Urinary bladder (tissue), 4 donors: Measurements from ENCODE around the gene GADD45B. TPM values are rescaled to one million over a fixed set of nuclear protein-coding genes. Genes with fewer than 3 reads are reported as not detected.
"Not testable (repeated sequence)": the region's sequence is repeated elsewhere in the genome, so short reads cannot be mapped to it uniquely, and the experiment has no call there.

ENCODE experiments used
- DNase-seq: peaks from one replicate; pipeline ENCODE4 v3.0.0-alpha.2; 2015; ENCODE audit errors: extremely low spot score
- H3K27ac ChIP-seq: one replicate; pipeline ENCODE4 v1.5.1; 2013; ENCODE audit warnings: low read depth, mild to moderate bottlenecking, moderate library complexity
- H3K36me3 ChIP-seq: one replicate; pipeline ENCODE4 v1.6.1; 2013; ENCODE audit warnings: mild to moderate bottlenecking, moderate library complexity; ENCODE audit not compliant: insufficient read depth
- H3K4me1 ChIP-seq: one replicate; pipeline ENCODE4 v1.6.1; 2013; ENCODE audit warnings: mild to moderate bottlenecking, moderate library complexity; ENCODE audit not compliant: insufficient read depth
- H3K4me3 ChIP-seq: one replicate; pipeline ENCODE4 v1.5.1; 2013; ENCODE audit warnings: low read depth, low read length
- WGBS: extraction: QIAGEN DNeasy Blood & Tissue Kit; methylation state at CpG from one replicate; pipeline ENCODE4 v1.1.7; 2013; 5-methylcytosine and 5-hydroxymethylcytosine counted together
- polyA plus RNA-seq: library from polyadenylated mRNA; stranded (reverse); fragments of 200-250 nt; gene quantifications from one replicate; pipeline ENCODE4 v1.2.3, GENCODE V29; 2013
- total RNA-seq: library from RNA; depleted of rRNA; stranded (reverse); fragments of >200 nt; gene quantifications from one replicate; pipeline ENCODE4 v1.2.3, GENCODE V29; 2014
- donor health status: healthy with polysubstance abuse.
- donor health status: healthy.

Gene GADD45B
- total and polyA plus RNA-seq, 2 donors, result 23.2 to 163 TPM

GRCh38 chr19:2494084-2494446, 18.1 kb downstream of the GADD45B start:
- WGBS, result 43% methylated on average over 21 of the region's 21 CpGs

GRCh38 chr19:2494447-2495129, 18.7 kb downstream of the GADD45B start:
- DNase-seq, result no peak
- Histone ChIP-seq H3K36me3 (no peaks in the 10 kb centered on the region), H3K4me3 (peak overlapping the region; percentile 49), H3K4me1 (no peaks in the 10 kb centered on the region), H3K27ac (peak overlapping the region; percentile 27)
- WGBS, result 6% methylated on average over 72 of the region's 72 CpGs

More at GRCh38 chr19:2494084-2494446, 18.1 kb downstream of the GADD45B start:
- no peak for DNase-seq
- H3K4me3 ChIP-seq, result no peak overlapping the region
- H3K4me1 ChIP-seq, result no peaks in the 10 kb centered on the region
- no peaks in the 10 kb centered on the region for H3K36me3 ChIP-seq
- no peak overlapping the region for H3K27ac ChIP-seq

DNA sequence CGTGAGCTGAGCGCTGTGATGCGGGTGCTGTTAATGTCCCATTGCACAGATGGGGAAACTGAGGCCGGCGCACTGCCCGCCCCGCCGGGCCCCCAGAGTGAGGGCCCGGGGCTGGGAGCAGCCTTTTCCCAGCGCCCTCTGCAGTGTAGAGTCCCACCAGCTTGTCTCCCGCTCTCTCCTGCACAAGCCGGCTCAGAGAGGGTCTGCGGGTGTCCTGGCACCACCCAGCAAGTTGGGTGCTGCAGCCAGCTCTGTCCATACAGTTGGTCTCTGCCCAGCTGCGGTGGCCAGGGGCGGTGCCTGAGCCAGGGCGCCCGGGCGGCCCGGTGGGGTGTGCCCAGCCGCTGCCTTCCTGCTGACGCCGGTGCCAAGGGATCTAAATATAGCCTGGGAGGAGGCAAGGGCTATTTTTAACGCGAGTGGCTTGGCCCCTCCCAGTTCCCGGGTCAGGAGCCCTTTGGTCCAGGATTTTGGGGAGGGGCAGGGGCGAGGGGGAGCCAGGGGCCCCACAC, 19.3 kb downstream of the GADD45B start:
- DNase-seq, result no peak
- H3K4me1 ChIP-seq, result no peaks in the 10 kb centered on the region
- WGBS, result under 1% methylated on average over 26 of the region's 26 CpGs

DNA sequence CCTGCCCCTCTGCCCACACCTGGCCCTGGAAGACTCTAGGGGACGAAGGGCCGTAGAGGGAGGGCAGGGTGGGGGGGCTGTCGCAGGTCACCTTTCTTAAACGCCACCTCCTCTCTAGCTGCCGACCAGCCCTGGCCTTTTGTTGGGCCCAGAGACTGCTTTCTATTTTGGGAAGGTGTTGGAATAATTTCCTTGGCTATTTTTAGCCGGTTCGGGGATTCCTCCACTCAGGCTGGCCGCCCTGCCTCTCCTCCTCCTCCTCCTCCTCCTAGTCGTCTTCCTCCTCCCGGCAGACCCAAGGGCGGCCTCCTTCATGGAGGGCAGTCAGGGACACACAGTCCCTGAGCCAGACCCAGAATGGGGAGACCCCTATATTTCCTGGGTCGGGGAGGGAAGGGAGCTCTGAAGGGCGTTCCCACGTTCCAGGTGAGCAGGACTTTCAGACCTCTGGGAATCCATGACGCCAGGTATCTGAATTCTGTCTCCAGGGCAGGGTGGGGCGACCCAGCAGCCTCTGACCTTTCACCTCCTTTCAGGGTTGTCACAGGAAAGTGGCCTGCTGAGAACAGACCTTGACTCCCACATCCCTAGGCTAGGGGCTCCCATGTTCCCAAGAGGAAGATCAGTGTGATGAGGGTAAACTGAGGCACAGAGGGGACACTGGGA, 19.9 kb downstream of the GADD45B start:
- no peak for DNase-seq
- 17% methylated on average over 16 of the region's 16 CpGs for WGBS
- H3K4me1 ChIP-seq, result no peaks in the 10 kb centered on the region

More for the DNA sequence above, 19.3 kb downstream of the GADD45B start:
- H3K27ac ChIP-seq, result peak overlapping the region; percentile 27
- peak overlapping the region; percentile 49 for H3K4me3 ChIP-seq
- no peaks in the 10 kb centered on the region for H3K36me3 ChIP-seq

DNA sequence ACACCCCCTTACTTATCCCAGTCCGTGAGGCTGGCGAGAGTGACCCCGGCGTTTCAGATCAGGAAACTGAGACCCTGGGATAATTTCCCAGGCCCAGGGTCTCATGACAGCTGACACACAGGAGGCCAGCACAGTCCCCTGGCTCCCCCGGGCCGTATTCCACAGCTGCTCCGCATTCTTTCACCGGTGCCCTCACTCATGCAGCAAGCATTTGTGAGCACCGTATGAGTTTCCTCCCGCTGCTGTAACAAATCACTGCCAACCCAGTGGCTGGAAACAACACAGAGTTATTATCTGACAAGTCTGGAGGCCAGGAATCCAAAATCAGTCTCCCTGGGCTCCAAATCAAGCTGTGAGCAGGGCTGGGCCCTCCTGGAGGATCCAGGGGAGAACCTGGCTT, 21.3 kb downstream of the GADD45B start:
- H3K36me3 ChIP-seq, result no peaks in the 10 kb centered on the region
- H3K4me3 ChIP-seq, result no peak overlapping the region
- WGBS, result 91% methylated on average over 10 of the region's 10 CpGs
- no peak for DNase-seq
- H3K4me1 ChIP-seq, result no peaks in the 10 kb centered on the region
- no peak overlapping the region for H3K27ac ChIP-seq

More for the DNA sequence above, 19.9 kb downstream of the GADD45B start:
- no peak overlapping the region for H3K27ac ChIP-seq
- no peaks in the 10 kb centered on the region for H3K36me3 ChIP-seq
- peak overlapping the region; percentile 49 for H3K4me3 ChIP-seq

GRCh38 chr19:2500156-2500555, 24.2 kb downstream of the GADD45B start:
- WGBS, result 82% methylated on average over 13 of the region's 13 CpGs
- Histone ChIP-seq H3K4me1 (no peaks in the 10 kb centered on the region), H3K4me3 (no peak overlapping the region), H3K36me3 (no peaks in the 10 kb centered on the region), H3K27ac (no peak overlapping the region)
- no peak for DNase-seq

- DNase-seq, result no peak
- Histone ChIP-seq H3K4me1 (no peaks in the 10 kb centered on the region), H3K4me3 (no peak overlapping the region), H3K27ac (no peak overlapping the region), H3K36me3 (no peaks in the 10 kb centered on the region)
- 28% methylated on average over 12 of the region's 12 CpGs for WGBS
These were observed 24.9 kb downstream of the GADD45B start for GRCh38 chr19:2500841-2501261.

- Histone ChIP-seq H3K4me3 (no peak overlapping the region), H3K36me3 (no peaks in the 10 kb centered on the region), H3K27ac (no peak overlapping the region), H3K4me1 (no peaks in the 10 kb centered on the region)
- 49% methylated on average over 21 of the region's 21 CpGs for WGBS
- no peak for DNase-seq
These were observed 27.7 kb downstream of the GADD45B start for GRCh38 chr19:2503521-2504109.

GRCh38 chr19:2506656-2507055, 30.7 kb downstream of the GADD45B start:
- H3K36me3 ChIP-seq, H3K4me3 ChIP-seq, H3K27ac ChIP-seq, H3K4me1 ChIP-seq, DNase-seq: not testable (repeated sequence)
- 78% methylated on average over 8 of the region's 8 CpGs for WGBS

- Histone ChIP-seq H3K36me3 (no peaks in the 10 kb centered on the region), H3K4me3 (no peak overlapping the region), H3K27ac (no peak overlapping the region), H3K4me1 (no peaks in the 10 kb centered on the region)
- no peak for DNase-seq
- WGBS, result 24% methylated on average over 12 of the region's 12 CpGs
These were observed 31.2 kb downstream of the GADD45B start for GRCh38 chr19:2507109-2507508.

GRCh38 chr19:2509096-2509495, 33.2 kb downstream of the GADD45B start:
- Histone ChIP-seq H3K4me1 (no peaks in the 10 kb centered on the region), H3K36me3 (no peaks in the 10 kb centered on the region), H3K27ac (no peak overlapping the region), H3K4me3 (no peak overlapping the region)
- no peak for DNase-seq
- 94% methylated on average over 8 of the region's 8 CpGs for WGBS

DNA sequence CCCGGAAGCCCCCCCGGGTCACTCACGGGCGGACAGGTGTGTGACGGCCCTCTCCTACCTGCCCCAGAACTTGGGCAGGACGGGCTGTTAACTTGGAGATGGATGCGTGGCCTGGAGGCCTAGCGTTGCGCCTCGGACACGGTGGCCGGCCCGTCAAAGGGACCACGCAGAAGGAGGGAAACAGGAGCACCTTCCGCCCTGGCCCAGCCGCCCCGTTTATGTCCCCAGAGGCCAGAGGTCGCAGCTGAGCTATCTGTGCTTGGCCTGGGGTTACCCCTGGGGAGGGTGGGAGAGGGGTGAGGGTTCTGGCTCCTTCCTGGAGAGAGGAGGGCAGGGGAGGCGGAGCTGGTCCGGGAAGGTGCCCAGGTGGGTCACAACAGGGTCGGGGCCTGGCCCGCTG, 35.6 kb downstream of the GADD45B start:
- H3K27ac ChIP-seq, result no peak overlapping the region
- no peak overlapping the region for H3K4me3 ChIP-seq
- 86% methylated on average over 22 of the region's 22 CpGs for WGBS
- H3K36me3 ChIP-seq, result no peaks in the 10 kb centered on the region
- no peak for DNase-seq
- H3K4me1 ChIP-seq, result no peaks in the 10 kb centered on the region

GRCh38 chr19:2511991-2512390, 36.1 kb downstream of the GADD45B start:
- DNase-seq, result no peak
- WGBS, result 89% methylated on average over 21 of the region's 21 CpGs
- Histone ChIP-seq H3K36me3 (no peaks in the 10 kb centered on the region), H3K4me3 (no peak overlapping the region), H3K4me1 (no peaks in the 10 kb centered on the region), H3K27ac (no peak overlapping the region)
